PC-3 (cell line): Measurements from ENCODE around the gene FPGS. TPM values are rescaled to one million over a fixed set of nuclear protein-coding genes. Genes with fewer than 3 reads are reported as not detected.

Experiments used
- ATAC-seq: fragments of 200-7000 bp; cut with Tn5 transposase; 2 replicates; pipeline ENCODE4 v1.9.1; 2020; ENCODE audit warnings: mild to moderate bottlenecking, moderate library complexity
- BruUV-seq: library from RNA; stranded (reverse); fragments of 400-500 nt; replicated peaks from 2 replicates; lab custom pipeline; 2021; lab: Mats Ljungman, UMichigan
- CTCF ChIA-PET: fragments of 300-600 bp; sonication (Branson Sonifier 250); formaldehyde crosslinking; loops from one replicate; lab custom pipeline; 2022; ENCODE audit warnings: antibody characterized with exemption; lab: Charles Lee
- POLR2A ChIA-PET: fragments of 300-600 bp; sonication (Branson Sonifier 250); formaldehyde crosslinking; loops from one replicate; lab custom pipeline; 2022; ENCODE audit warnings: antibody characterized with exemption; ENCODE audit not compliant: unreplicated experiment; lab: Charles Lee
- DNase-seq: peaks from one replicate; pipeline ENCODE4 v3.0.0-alpha.2; 2015
- H2AFZ ChIP-seq: fragments of 300-600 bp; sonication (generic); 2 replicates; pipeline ENCODE4 v1.6.0; 2016; ENCODE audit warnings: antibody characterized with exemption, low read length
- H3F3A ChIP-seq: fragments of 300-600 bp; sonication (generic); one replicate; pipeline ENCODE4 v1.6.0; 2017; ENCODE audit warnings: antibody characterized with exemption, low read length, control low read depth, mild to moderate bottlenecking; ENCODE audit not compliant: unreplicated experiment
- H3K27ac ChIP-seq: fragments of 300-600 bp; sonication (generic); 2 replicates; pipeline ENCODE4 v1.5.1; 2016; ENCODE audit warnings: mild to moderate bottlenecking, low read length
- H3K27me3 ChIP-seq: fragments of 300-600 bp; sonication (generic); 2 replicates; pipeline ENCODE4 v1.6.1; 2016; ENCODE audit warnings: low read length, mixed read lengths
- H3K36me3 ChIP-seq: fragments of 300-600 bp; sonication (generic); 2 replicates; pipeline ENCODE4 v1.6.1; 2016; ENCODE audit warnings: low read depth, mixed run types, low read length, mixed read lengths
- H3K4me1 ChIP-seq: fragments of 300-600 bp; sonication (generic); 2 replicates; pipeline ENCODE4 v1.5.1; 2016; ENCODE audit warnings: low read length; ENCODE audit not compliant: insufficient read depth
- H3K4me2 ChIP-seq: fragments of 300-600 bp; sonication (generic); 2 replicates; pipeline ENCODE4 v1.6.0; 2016; ENCODE audit warnings: low read length
- H3K4me3 ChIP-seq: fragments of 300-600 bp; sonication (generic); 2 replicates; pipeline ENCODE4 v1.5.1; 2016; ENCODE audit warnings: mild to moderate bottlenecking, low read length, mixed read lengths
- H3K79me2 ChIP-seq: fragments of 300-600 bp; sonication (generic); 2 replicates; pipeline ENCODE4 v1.6.1; 2017; ENCODE audit warnings: low read length, mixed read lengths
- H3K9ac ChIP-seq: fragments of 300-600 bp; sonication (generic); 2 replicates; pipeline ENCODE4 v1.6.0; 2016; ENCODE audit warnings: mild to moderate bottlenecking, low read length
- H3K9me2 ChIP-seq: fragments of 300-600 bp; sonication (generic); replicated peaks from 2 replicates; pipeline ENCODE4 v1.6.1; 2016; ENCODE audit warnings: mixed run types, low read length, mixed read lengths
- H3K9me3 ChIP-seq: fragments of 300-600 bp; sonication (generic); 2 replicates; pipeline ENCODE4 v1.6.1; 2016; ENCODE audit warnings: low read length, mixed read lengths
- H4K20me1 ChIP-seq: fragments of 300-600 bp; sonication (generic); 2 replicates; pipeline ENCODE4 v1.6.1; 2016; ENCODE audit warnings: low read length, mixed read lengths
- CTCF ChIP-seq: fragments of 300-600 bp; sonication (generic); conservative IDR thresholded peaks from 2 replicates; pipeline ENCODE4 v1.5.1; 2017; ENCODE audit warnings: antibody characterized with exemption, low read depth, mild to moderate bottlenecking, low read length
- EZH2 ChIP-seq: fragments of 300-600 bp; sonication (generic); IDR thresholded peaks from one replicate; pipeline ENCODE4 v1.6.1; 2017; ENCODE audit warnings: antibody characterized with exemption, mild to moderate bottlenecking, low read length; ENCODE audit not compliant: unreplicated experiment
- EZH2phosphoT487 ChIP-seq: fragments of 300-600 bp; sonication (generic); IDR thresholded peaks from 2 replicates; pipeline ENCODE4 v1.6.1; 2018; ENCODE audit warnings: mild to moderate bottlenecking, antibody characterized with exemption, low read length, borderline replicate concordance
- intact Hi-C: fragments of 100-400 bp; cut with micrococcal nuclease; formaldehyde crosslinking; loops from 2 replicates; pipeline ENCODE4 v1.9.0; 2023
- total RNA-seq: library from RNA; depleted of rRNA; stranded (reverse); fragments of >200 nt; gene quantifications from 2 replicates; pipeline ENCODE4 v1.2.3, GENCODE V29; 2014

The FPGS gene
- total RNA-seq, 1 experiment from 2014 or later: 78.5 TPM

GRCh38 chr9:127772603-127773002 lies 30.1 kb upstream of the FPGS start:
- no TSS peak for BruUV-seq
- no peaks in the 10 kb centered on the region for H3K36me3 ChIP-seq
- no peak overlapping the region for H3K4me3 ChIP-seq
- no peaks in the 10 kb centered on the region for H3F3A ChIP-seq
- no peak overlapping the region for H3K4me2 ChIP-seq
- H3K9me2 ChIP-seq: no peaks in the 10 kb centered on the region
- ChIA-PET CTCF (no interaction called here), POLR2A (no interaction called here)
- TF ChIP-seq EZH2: no peak
- no peak overlapping the region for H3K9ac ChIP-seq
- H3K27me3 ChIP-seq: no peaks in the 10 kb centered on the region
- no peaks in the 10 kb centered on the region for H3K9me3 ChIP-seq
- intact Hi-C loops: no loop called here
- H2AFZ ChIP-seq: no peak overlapping the region
- DNase-seq: no peak
- no peak overlapping the region for H3K27ac ChIP-seq
- no peaks in the 10 kb centered on the region for H3K79me2 ChIP-seq
- ATAC-seq: no peak
- H3K4me1 ChIP-seq: peaks cover 4% of the 10 kb centered on the region; the same call in 1 of the 2 replicates
- H4K20me1 ChIP-seq: no peaks in the 10 kb centered on the region

GRCh38 chr9:127773272-127773671 lies 29.4 kb upstream of the FPGS start:
- Histone ChIP-seq H3F3A (no peaks in the 10 kb centered on the region), H2AFZ (no peak overlapping the region), H3K27ac (no peak overlapping the region), H3K4me3 (no peak overlapping the region), H3K9me3 (no peaks in the 10 kb centered on the region), H3K36me3 (no peaks in the 10 kb centered on the region), H3K4me1 (peaks cover 4% of the 10 kb centered on the region; the same call in 1 of the 2 replicates), H3K9me2 (no peaks in the 10 kb centered on the region), H3K9ac (no peak overlapping the region), H4K20me1 (no peaks in the 10 kb centered on the region), H3K4me2 (no peak overlapping the region), H3K79me2 (no peaks in the 10 kb centered on the region), H3K27me3 (no peaks in the 10 kb centered on the region)
- ATAC-seq (no peak), DNase-seq (no peak)
- POLR2A ChIA-PET: no interaction called here
- intact Hi-C loops: no loop called here
- CTCF ChIA-PET: interaction anchor here (0.7 kb wide), 1 partner anchor 96 kb away, joined by 3 read pairs; no protein-coding TSS in a partner anchor
- no peak for TF ChIP-seq CTCF
- no peak for TF ChIP-seq EZH2phosphoT487
- no peak for TF ChIP-seq EZH2
- no TSS peak for BruUV-seq

- H4K20me1 ChIP-seq: no peaks in the 10 kb centered on the region
- no peak overlapping the region for H2AFZ ChIP-seq
- CTCF ChIA-PET: no interaction called here
- no peak overlapping the region for H3K27ac ChIP-seq
- H3K27me3 ChIP-seq: no peaks in the 10 kb centered on the region
- no peaks in the 10 kb centered on the region for H3K36me3 ChIP-seq
- DNase-seq (no peak), ATAC-seq (no peak)
- H3K4me2 ChIP-seq: no peak overlapping the region
- H3F3A ChIP-seq: no peaks in the 10 kb centered on the region
- peaks cover 4% of the 10 kb centered on the region; the same call in 1 of the 2 replicates for H3K4me1 ChIP-seq
- no peaks in the 10 kb centered on the region for H3K9me2 ChIP-seq
- TF ChIP-seq EZH2phosphoT487 (no peak), EZH2 (no peak), CTCF (no peak)
- no peaks in the 10 kb centered on the region for H3K9me3 ChIP-seq
- no peak overlapping the region for H3K9ac ChIP-seq
- no TSS peak for BruUV-seq
- POLR2A ChIA-PET: no interaction called here
- no peak overlapping the region for H3K4me3 ChIP-seq
- intact Hi-C loops: no loop called here
- H3K79me2 ChIP-seq: no peaks in the 10 kb centered on the region
These were observed 28.7 kb upstream of the FPGS start for GRCh38 chr9:127773981-127774380.
